RKO (cell line): Measurements from ENCODE around the gene ZNF148.

Experiments
- DNase-seq: peaks from one replicate; pipeline ENCODE4 v3.0.0-alpha.2; 2016; ENCODE audit warnings: low spot score

ZNF148 gene

DNA sequence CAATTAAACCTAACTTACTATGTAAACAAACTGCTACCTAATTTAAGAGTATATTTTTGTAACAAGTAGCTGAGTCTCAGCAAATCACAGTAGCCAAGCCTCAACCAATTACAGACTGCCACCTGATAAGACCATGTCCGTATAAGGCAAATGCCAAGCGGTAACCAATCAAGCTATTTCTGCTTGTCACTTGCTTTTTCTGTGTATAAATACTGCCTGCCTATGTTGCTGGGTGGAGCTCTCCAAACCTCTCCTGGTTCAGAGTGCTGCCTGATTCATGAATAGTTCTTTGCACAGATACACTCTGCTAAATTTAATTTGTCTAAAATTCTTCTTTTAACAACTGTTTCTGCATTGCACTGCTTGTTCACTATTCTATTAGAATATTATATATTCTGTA is 42.6 kb downstream of the ZNF148 start:
- DNase-seq = peak; percentile 53

- DNase-seq = no peak
Measured at GRCh38 chr3:125331243-125331642, 43.9 kb downstream of the ZNF148 start.

DNA sequence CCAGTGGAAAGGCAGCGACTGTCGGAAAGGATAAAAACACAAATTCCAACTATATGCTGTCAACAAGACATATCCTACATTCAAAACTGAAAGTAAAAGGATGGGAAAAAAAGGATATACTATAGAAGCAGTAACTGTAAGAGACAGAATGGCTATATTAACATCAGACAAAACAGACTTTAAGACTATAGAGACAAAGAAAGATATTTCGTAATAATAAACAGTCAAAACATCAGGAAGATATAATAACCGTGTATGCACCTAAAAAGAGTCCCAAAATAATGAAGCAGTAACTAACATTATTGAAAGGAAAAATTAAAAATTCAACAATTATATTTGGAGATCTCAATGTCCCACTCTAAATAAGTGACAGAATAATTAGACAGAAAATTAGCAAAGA is 48.2 kb downstream of the ZNF148 start:
- DNase-seq = no peak

- no peak for DNase-seq
Measured at GRCh38 chr3:125325746-125326145, 49.4 kb downstream of the ZNF148 start.

DNA sequence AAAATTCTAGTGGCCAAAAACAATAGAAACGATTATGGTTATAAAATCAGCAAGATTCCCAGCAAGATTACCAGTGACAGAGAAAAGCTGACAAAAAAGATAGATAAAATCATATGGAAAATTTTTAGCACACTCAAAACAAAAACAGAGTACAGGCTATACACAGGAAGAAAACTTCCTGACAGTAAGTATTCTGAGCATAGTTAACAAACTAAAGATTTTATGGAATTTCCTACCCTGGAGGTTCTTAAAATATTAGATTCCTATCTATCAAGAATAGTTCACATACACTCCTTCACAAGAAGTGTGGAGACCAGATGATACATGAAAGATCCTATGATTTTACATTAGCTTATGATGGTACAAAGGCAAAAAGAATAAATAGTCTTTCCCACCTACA is 50.8 kb downstream of the ZNF148 start:
- no peak for DNase-seq

DNA sequence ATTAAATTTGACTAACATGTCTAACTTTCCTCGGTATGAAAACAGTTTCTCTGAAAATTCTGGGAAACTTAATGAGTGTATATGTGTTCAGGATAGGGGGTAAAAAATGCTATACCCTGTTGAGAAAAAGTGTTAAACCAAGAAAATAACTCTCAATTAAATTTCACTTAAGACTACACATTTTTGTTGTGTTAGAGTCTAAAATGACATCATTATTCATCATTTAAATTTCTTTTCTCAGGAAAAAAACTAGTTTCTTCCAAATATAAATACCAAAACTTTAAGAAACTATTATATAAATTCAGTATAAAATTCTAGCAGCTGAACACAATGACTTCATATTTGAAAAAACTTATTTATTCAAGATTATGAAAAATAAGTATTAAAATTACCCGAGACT is 52.2 kb downstream of the ZNF148 start:
- no peak for DNase-seq

DNA sequence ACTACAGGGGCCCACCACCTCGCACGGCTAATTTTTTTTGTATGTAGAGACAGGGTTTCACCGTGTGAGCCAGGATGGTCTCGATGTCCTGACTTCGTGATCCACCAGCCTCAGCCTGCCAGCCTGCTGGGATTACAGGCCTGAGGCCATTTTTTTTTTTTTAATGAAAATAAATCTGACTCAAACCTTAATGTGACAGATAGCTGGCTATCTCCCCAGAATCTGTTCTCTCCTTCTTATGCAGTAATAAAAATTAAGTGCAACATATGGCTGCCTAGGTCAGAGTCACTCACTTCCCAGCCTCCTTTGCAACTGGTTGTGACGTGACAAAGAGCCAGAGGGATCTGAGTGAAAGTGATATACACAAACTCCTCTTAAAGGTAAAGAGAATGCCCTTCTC is 53.0 kb downstream of the ZNF148 start:
- DNase-seq = no peak

- no peak for DNase-seq
Measured at GRCh38 chr3:125319765-125320164, 55.4 kb downstream of the ZNF148 start.

DNA sequence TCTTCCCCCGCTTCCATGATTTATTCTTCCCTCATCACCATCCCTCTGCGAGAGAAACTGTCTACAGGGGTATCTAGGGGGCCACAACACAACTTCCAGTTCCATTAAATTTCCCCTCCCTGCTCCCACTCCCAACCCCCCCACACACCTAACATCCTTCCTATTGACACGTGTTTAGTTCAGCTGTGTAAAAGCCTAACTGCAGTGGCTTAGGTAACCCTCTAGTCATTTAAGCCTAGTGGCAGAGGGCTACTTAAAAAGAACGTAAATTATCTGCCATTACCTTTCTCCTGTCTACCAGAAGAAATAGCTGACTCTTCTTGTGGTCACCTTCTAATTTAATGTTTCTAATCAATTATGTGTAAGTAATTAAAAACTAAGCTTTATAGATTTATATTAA is 56.3 kb downstream of the ZNF148 start:
- DNase-seq = no peak

DNA sequence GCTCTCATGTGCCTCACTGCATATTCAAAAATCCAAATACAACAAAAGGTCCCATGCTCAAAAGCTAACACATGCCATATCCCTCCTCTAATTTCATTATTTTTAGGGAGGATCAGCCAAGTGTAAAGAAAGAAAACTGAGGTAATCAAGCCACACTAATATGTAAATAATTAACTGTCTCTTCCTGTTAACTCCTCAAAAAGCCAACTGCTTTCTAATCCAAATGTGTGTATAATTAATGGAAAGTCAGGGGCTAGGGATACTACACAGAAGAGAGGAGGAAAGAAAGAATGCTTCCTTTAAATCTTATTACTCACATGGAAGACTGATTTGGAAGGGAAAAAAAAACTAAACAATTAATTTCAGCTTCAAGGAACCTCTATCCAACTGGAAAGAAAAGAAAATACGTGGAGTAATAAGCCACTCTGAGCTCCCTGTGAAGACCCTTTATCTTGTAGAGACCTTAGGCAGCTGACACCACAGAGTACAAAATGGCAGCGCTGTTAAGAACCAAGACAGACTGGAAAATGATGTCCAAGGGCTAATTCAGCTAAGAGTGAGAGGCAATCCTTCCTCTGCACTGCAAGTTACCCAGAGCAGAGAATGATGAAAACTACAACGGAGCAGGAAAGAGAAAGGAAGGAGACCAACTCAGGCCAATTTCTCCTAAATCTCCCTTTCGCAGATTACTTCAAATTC is 56.8 kb downstream of the ZNF148 start:
- no peak for DNase-seq

DNA sequence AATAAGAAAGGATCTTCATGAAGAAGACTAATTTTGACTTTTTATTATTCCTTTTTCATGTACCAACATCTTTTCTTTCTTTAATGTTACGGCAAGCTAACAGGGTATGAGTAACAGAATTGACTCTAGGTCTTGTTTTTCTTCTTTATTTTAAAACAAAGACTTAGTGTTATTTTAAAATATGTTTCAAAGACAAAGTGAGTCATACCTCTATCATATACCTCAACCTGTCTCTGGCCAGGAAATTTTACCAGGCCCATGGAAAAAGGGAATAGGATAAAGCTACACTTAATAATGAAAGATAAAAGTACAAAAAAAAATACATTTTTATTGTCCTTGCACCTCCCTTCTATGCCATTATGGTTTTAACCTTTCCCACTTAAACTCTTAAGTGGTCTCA is 57.4 kb downstream of the ZNF148 start:
- DNase-seq = no peak

GRCh38 chr3:125316949-125317348 is 58.2 kb downstream of the ZNF148 start:
- no peak for DNase-seq

DNA sequence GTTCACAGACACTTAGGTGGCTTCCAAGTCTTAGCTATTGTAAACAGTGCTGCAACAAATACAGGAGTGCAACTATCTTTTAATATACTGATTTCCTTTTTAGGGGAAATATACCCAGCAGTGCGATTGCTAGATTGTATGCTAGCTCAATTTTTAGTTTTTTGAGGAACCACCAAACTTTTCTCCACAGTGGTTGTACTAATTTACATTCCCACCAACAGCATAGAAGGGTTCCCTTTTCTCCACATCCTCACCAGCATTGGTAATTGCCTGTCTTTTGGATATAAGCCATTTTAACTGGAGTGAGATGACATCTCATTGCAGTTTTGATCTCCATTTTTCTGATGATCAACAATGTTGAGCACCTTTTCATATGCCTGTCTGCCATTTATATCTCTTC is 58.9 kb downstream of the ZNF148 start:
- DNase-seq = no peak

DNA sequence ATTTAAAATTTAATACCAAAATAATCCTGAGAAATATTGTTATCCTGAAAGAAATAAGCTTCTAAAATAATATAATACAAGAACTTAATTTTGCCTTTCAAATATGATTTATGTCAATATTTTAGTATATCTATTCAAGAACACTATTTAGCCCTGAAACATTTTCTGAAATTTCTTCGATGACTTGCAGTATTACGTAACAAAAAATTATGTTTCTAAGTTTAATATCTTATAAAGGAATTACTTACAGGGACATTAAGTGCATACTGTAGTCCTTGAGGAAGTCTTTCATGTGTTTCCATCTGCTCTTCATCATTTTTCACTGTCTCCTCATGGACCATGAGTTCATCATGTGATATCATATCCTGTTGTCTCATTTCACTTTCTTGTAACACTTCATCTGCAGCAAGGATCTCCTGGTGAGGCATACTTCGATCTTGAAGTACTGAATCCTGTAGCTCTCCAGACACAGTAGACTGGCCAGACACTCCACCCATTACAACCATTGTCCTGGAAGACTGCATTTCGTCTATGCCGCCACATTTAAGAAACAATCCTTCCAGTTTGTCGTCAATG is 62.0 kb downstream of the ZNF148 start:
- peak; percentile 88 for DNase-seq

- DNase-seq = peak; percentile 51
Measured at GRCh38 chr3:125310623-125311081, 64.5 kb downstream of the ZNF148 start.

DNA sequence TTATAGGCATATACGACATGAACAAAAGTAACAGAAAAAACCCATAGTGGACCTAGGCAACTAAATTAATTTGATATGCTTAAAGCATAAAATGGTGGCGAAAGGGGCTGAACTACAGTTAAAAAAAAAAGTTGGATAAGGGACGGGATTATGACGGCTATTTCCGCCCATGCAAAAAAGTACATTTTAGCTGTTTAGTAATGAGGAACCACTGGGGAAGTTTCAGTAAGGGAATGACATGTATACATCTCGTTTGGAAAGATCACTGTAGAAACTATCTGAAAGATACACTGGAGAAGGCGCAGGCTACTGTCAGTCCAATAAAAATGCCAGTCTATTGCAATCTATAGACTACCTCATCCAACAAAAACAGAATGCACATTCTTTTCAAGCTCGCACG is 65.6 kb downstream of the ZNF148 start:
- DNase-seq = no peak

GRCh38 chr3:125306620-125307019 is 68.5 kb downstream of the ZNF148 start:
- no peak for DNase-seq

DNA sequence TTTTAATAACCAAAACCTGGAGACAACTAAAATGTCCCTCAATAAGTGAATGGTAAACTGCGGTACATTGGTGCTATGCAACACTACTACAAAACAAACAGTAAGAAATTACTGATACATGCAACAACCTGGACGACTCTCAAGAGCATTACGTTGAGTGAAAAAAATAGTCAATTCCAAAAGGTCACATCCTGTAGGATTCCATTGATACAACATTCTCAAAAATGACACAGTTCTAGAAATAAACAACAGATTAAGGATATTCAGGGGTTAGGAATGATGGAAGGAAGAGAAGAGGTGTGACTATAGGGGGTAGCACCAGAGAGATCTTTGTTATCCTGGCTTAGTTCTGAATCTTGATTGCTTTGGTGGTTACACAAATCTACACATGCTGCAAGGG is 72.2 kb downstream of the ZNF148 start:
- no peak for DNase-seq

DNA sequence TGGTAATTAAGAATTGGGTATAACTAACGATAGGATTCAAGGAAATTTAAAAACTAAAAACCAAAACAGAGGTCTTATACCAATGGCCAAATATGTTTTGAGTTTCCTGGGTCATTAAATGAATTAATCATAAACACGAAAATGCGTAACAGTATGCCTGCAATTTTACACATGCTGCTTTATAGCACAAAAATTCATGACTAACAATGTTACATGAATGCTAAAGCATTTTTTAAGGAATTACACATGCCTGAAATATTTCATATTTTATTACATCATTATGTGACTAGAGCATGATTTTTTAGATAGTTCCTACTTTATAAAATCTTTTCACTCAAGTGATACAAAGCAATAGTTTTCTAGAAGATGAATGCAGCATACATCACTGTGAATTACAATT is 74.7 kb downstream of the ZNF148 start:
- peak; percentile 79 for DNase-seq

GRCh38 chr3:125294411-125294810 is 80.7 kb downstream of the ZNF148 start:
- no peak for DNase-seq

DNA sequence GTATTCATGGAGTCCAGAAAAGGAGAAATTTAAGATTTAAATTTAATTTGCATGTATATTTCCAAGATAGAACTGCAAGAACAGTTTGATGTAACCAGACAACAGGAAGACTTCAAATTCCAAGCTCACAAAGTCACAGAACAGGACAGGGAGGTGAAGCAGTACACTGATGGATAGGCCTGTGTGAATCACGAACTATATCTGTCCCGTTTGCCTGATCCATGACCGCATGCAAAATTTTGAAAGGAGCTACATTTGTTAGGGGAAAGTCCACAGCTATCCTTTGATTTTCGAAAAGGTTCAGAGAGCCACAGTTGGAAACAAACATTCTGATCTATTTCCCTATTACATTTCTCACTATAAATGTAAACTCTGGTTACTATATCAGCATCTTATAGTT is 83.1 kb downstream of the ZNF148 start:
- DNase-seq = no peak

- no peak for DNase-seq
Measured at GRCh38 chr3:125289429-125289981, 85.6 kb downstream of the ZNF148 start.

DNA sequence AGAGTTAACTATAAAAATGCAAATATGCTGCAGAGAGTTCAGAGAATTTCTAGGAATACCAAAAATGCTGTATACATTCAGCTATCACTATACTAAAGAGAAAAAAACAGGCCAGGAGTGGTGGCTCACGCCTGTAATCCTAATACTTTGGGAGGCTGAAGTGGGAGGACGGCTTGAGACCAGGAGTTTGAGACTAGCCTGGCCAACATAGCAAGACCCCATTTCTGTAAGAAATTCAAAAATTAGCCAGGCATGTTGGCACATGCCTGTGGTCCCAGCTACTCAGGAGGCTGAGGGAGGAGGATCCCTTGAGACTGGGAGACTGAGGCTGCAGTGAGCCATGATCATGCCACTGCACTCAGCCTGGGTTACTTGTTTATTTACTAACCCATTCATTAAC is 87.9 kb downstream of the ZNF148 start:
- no peak for DNase-seq

- no peak for DNase-seq
Measured at GRCh38 chr3:125281381-125281780, 93.7 kb downstream of the ZNF148 start.
